Measurements from ENCODE around the gene PTMS. TPM values are rescaled to one million over a fixed set of nuclear protein-coding genes. Genes with fewer than 3 reads are reported as not detected.

PTMS gene
- total and polyA plus RNA-seq, 10 of the 15 experiments (the other 5 are each of a cell fraction or from before 2014, with no cell fraction given): 2.1 to 127 (median 29.8) TPM

DNA sequence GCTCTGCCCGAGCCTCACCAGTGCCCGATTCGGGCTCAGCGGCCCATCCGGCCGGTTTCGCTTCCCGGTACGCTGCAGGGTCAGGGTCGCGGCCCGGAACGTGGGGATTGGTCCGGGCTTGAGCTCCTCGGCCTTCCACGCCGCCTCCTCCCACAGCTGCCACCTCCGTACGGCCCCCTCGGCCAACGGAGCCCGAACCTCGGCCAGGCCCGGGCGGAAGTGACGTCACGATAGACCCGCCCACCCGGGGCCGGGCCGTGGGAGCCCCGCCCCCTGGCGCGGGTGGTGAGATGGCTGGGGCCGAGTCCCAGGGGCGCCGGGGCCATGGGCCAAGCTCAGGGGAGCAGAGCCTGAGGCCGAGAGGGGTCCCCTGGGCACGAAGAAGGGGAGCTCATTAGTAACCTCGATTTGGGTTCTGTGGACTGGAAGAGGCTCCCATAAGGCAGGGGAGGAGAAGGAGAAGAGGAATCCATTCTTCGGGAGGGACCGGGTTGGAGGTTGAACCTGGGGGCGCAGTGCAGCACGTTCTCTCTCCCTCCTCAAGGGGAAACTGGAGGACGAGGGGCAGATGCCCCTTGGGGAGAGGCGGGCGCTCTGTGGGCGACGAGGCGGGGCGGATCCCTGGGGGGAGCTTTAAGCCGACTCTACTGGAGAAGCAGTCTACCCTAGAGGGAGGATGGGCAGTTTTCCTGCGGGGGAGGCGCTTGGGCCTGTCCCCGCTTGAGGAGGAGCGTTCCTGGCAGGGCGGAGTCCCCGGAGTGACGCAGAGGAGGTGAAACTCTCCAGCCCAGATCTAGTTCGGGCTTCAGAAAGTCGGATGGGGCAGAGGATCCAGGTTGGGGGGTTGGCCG, 13.0 kb upstream of the PTMS start, which contains the start of gene MLF2 (continued):
- TF ChIP-seq USF1 (IDR thresholded peaks at IDR 0.05; ENCODE audit: borderline replicate concordance, extremely low read length, insufficient read depth, low read depth, low read length) (no peak), BMI1 (IDR thresholded peaks at IDR 0.05; ENCODE audit: borderline replicate concordance) (no peak), SRF (IDR thresholded peaks at IDR 0.05; ENCODE audit: low read depth in 2 of 2, low read length in 2 of 2) (0 out of 4 replicates have a peak, but pooled peaks of 1 of the 2 experiments have one; percentile 31), PML (IDR thresholded peaks at IDR 0.05; ENCODE audit: low read length) (peak; percentile 88), TCF7 (IDR thresholded peaks at IDR 0.05; ENCODE audit: borderline replicate concordance) (no peak), RFX5 (IDR thresholded peaks at IDR 0.05; ENCODE audit: low read depth, low read length) (no peak), NRF1 (conservative IDR thresholded peaks at IDR 0.05; ENCODE audit: low read depth, low read length) (no peak), MXI1 (IDR thresholded peaks at IDR 0.05; ENCODE audit: low read depth, low read length) (peak; percentile 52), CHD1 (IDR thresholded peaks at IDR 0.05; ENCODE audit: low read depth, low read length) (no peak), EED (IDR thresholded peaks at IDR 0.05; ENCODE audit: low read depth) (peak; percentile 51; the same call in 1 of the 2 replicates), FOXM1 (IDR thresholded peaks at IDR 0.05; ENCODE audit: low read depth, low read length) (no peak), SIN3A (IDR thresholded peaks at IDR 0.05; ENCODE audit: low read depth, low read length) (peak; percentile 83), SMC3 (IDR thresholded peaks at IDR 0.05; ENCODE audit: borderline replicate concordance, low read length) (no peak), CEBPB (IDR thresholded peaks at IDR 0.05; ENCODE audit: borderline replicate concordance in 1 of 2, low read depth in 2 of 2, low read length in 2 of 2) (no peak), TCF12 (IDR thresholded peaks at IDR 0.05; ENCODE audit: low read depth, low read length) (peak; percentile 68; the same call in 1 of the 2 replicates), ESRRA (IDR thresholded peaks at IDR 0.05; ENCODE audit: low read length) (no peak), NFYB (IDR thresholded peaks at IDR 0.05; ENCODE audit: insufficient read depth, low read depth, low read length) (no peak), ZZZ3 (IDR thresholded peaks at IDR 0.05; ENCODE audit: control insufficient read depth, insufficient read length, low read depth) (no peak), SIX5 (IDR thresholded peaks at IDR 0.05; ENCODE audit: low read depth, low read length, severe bottlenecking) (peak; percentile 22), BCLAF1 (IDR thresholded peaks at IDR 0.05) (no peak), SREBF2 (IDR thresholded peaks at IDR 0.05; ENCODE audit: low read length) (no peak), ASH2L (IDR thresholded peaks at IDR 0.05; ENCODE audit: borderline replicate concordance, low read depth) (no peak), SP1 (IDR thresholded peaks at IDR 0.05; ENCODE audit: low read depth, low read length) (peak; percentile 58)
- TF ChIP-seq, protein P1, sequence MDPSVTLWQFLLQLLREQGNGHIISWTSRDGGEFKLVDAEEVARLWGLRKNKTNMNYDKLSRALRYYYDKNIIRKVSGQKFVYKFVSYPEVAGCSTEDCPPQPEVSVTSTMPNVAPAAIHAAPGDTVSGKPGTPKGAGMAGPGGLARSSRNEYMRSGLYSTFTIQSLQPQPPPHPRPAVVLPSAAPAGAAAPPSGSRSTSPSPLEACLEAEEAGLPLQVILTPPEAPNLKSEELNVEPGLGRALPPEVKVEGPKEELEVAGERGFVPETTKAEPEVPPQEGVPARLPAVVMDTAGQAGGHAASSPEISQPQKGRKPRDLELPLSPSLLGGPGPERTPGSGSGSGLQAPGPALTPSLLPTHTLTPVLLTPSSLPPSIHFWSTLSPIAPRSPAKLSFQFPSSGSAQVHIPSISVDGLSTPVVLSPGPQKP (IDR thresholded peaks at IDR 0.05; ENCODE audit: low read depth, low read length): peak; percentile 88
